H1 (cell line): ENCODE results near the gene UBE2M. TPM values are rescaled to one million over a fixed set of nuclear protein-coding genes. Genes with fewer than 3 reads are reported as not detected.

ENCODE experiments used
- CTCF ChIA-PET: fragments of 300-600 bp; sonication (Branson Sonifier 250); formaldehyde crosslinking; loops from one replicate; lab custom pipeline; 2021; ENCODE audit not compliant: partially characterized antibody; lab: Charles Lee
- POLR2A ChIA-PET: fragments of 300-600 bp; sonication (Branson Sonifier 250); formaldehyde crosslinking; loops from one replicate; lab custom pipeline; 2021; ENCODE audit warnings: inconsistent platforms; ENCODE audit not compliant: partially characterized antibody; lab: Charles Lee
- DNase-seq, 2 experiments: peaks; one replicate each; pipeline versions ENCODE4 v3.0.0 to v3.0.0-alpha.2; 2010 to 2022; ENCODE audit warnings: low spot score in 2 of 2, low read depth in 1 of 2, mixed read lengths in 1 of 2
- FAIRE-seq: peaks from 2 replicates; lab custom pipeline; 2011; peaks lifted over from hg19 to GRCh38; lab: Jason Lieb, UNC
- H2AFZ ChIP-seq: 2 replicates; pipeline ENCODE4 v1.8.1; 2012; ENCODE audit warnings: low read length, inconsistent platforms
- H2AK5ac ChIP-seq: 2 replicates; pipeline ENCODE4 v1.6.1; 2013; ENCODE audit warnings: low read depth, low read length
- H2BK120ac ChIP-seq: replicated peaks from 2 replicates; pipeline ENCODE3; 2013; ENCODE audit warnings: low read depth, low read length, inconsistent platforms
- H2BK12ac ChIP-seq: 2 replicates; pipeline ENCODE4 v1.6.1; 2013; ENCODE audit warnings: low read depth, low read length
- H2BK15ac ChIP-seq: 2 replicates; pipeline ENCODE4 v1.6.1; 2013; ENCODE audit warnings: low read length
- H2BK20ac ChIP-seq: 2 replicates; pipeline ENCODE4 v1.6.1; 2013; ENCODE audit warnings: low read length
- H2BK5ac ChIP-seq: 2 replicates; pipeline ENCODE4 v1.6.1; 2013; ENCODE audit warnings: low read depth, low read length
- H3K14ac ChIP-seq: 2 replicates; pipeline ENCODE4 v1.6.1; 2013; ENCODE audit warnings: inconsistent platforms; ENCODE audit not compliant: insufficient read length
- H3K18ac ChIP-seq: 2 replicates; pipeline ENCODE4 v1.6.1; 2013; ENCODE audit warnings: low read length; ENCODE audit errors: extremely low read depth
- H3K23ac ChIP-seq: 2 replicates; pipeline ENCODE4 v1.6.1; 2013; ENCODE audit warnings: inconsistent platforms; ENCODE audit not compliant: insufficient read length
- H3K23me2 ChIP-seq: 2 replicates; pipeline ENCODE4 v1.6.1; 2013; ENCODE audit warnings: low read depth, low read length
- H3K27ac ChIP-seq: 2 replicates; pipeline ENCODE4 v1.6.1; 2011; ENCODE audit warnings: low read depth, low read length, inconsistent platforms
- H3K27me3 ChIP-seq, 4 experiments: replicated peaks in 1 of 4; 1 replicate in 1 of 4; 2 replicates in 3 of 4; pipeline versions ENCODE4 v1.6.1 to v1.8.1; 2011 to 2013; ENCODE audit warnings: low read length in 3 of 4, mild to moderate bottlenecking in 3 of 4, inconsistent platforms in 2 of 4, mixed read lengths in 2 of 4, moderate library complexity in 1 of 4; ENCODE audit not compliant: control insufficient read depth in 3 of 4, insufficient read depth in 3 of 4; ENCODE audit errors: extremely low read depth in 1 of 4
- H3K36me3 ChIP-seq, 4 experiments: 2 replicates each; pipeline versions ENCODE4 v1.6.1 to v1.8.1; 2011 to 2013; ENCODE audit warnings: mild to moderate bottlenecking in 4 of 4, low read length in 3 of 4, moderate library complexity in 2 of 4, control low read depth in 1 of 4, inconsistent platforms in 1 of 4; ENCODE audit not compliant: insufficient read depth in 4 of 4, control insufficient read depth in 2 of 4
- H3K4ac ChIP-seq: replicated peaks from 2 replicates; pipeline ENCODE3; 2013; ENCODE audit warnings: low read length, low read depth, mixed read lengths, inconsistent platforms; ENCODE audit not compliant: insufficient read length
- H3K4me1 ChIP-seq, 4 experiments: replicated peaks in 1 of 4; 1 replicate in 1 of 4; 2 replicates in 3 of 4; pipeline versions ENCODE4 v1.6.1 to v1.8.1; 2011 to 2013; ENCODE audit warnings: low read length in 3 of 4, inconsistent platforms in 2 of 4, mixed read lengths in 1 of 4; ENCODE audit not compliant: insufficient read depth in 4 of 4, control insufficient read depth in 3 of 4
- H3K4me2 ChIP-seq, 2 experiments: 2 replicates each; pipeline versions ENCODE4 v1.6.1 to v1.8.1; 2011 to 2013; ENCODE audit warnings: low read depth in 2 of 2, low read length in 2 of 2, control low read depth in 1 of 2, inconsistent platforms in 1 of 2, mild to moderate bottlenecking in 1 of 2; ENCODE audit not compliant: insufficient read depth in 1 of 2
- H3K4me3 ChIP-seq, 4 experiments: fragments of 200-600, 300-600 bp in 1 of 4; sonication (generic), shearing (Covaris generic), sonication (Bioruptor Twin) in 1 of 4; 2 replicates each; pipeline versions ENCODE4 v1.5.1 to v1.8.1; 2011 to 2016; ENCODE audit warnings: low read length in 4 of 4, low read depth in 3 of 4, control low read depth in 2 of 4, inconsistent platforms in 2 of 4, mild to moderate bottlenecking in 2 of 4, mixed read lengths in 1 of 4, moderate library complexity in 1 of 4; ENCODE audit not compliant: insufficient read depth in 2 of 4; ENCODE audit errors: extremely low read depth in 1 of 4
- H3K56ac ChIP-seq: replicated peaks from 2 replicates; pipeline ENCODE3; 2013; ENCODE audit warnings: low read depth, mild to moderate bottlenecking, mixed read lengths, low read length, inconsistent platforms; ENCODE audit not compliant: insufficient read length
- H3K79me1 ChIP-seq: 2 replicates; pipeline ENCODE4 v1.6.1; 2013; ENCODE audit warnings: low read depth, low read length, control low read depth
- H3K79me2 ChIP-seq, 2 experiments: 2 replicates each; pipeline versions ENCODE4 v1.6.1 to v1.8.1; 2012 to 2013; ENCODE audit warnings: low read length in 2 of 2, mild to moderate bottlenecking in 2 of 2, inconsistent platforms in 1 of 2; ENCODE audit not compliant: insufficient read depth in 2 of 2, control insufficient read depth in 1 of 2
- H3K9ac ChIP-seq, 4 experiments: replicated peaks in 1 of 4; 1 replicate in 1 of 4; 2 replicates in 3 of 4; pipeline versions ENCODE4 v1.6.1 to v1.8.1; 2011 to 2013; ENCODE audit warnings: low read depth in 3 of 4, low read length in 3 of 4, control low read depth in 2 of 4, mild to moderate bottlenecking in 2 of 4, moderate library complexity in 2 of 4, inconsistent platforms in 1 of 4; ENCODE audit errors: extremely low read depth in 1 of 4
- H3K9me3 ChIP-seq, 2 experiments: 2 replicates each; pipeline versions ENCODE4 v1.6.1 to v1.8.1; 2012 to 2013; ENCODE audit warnings: mild to moderate bottlenecking in 2 of 2, moderate library complexity in 2 of 2, control low read depth in 1 of 2, inconsistent platforms in 1 of 2, low read depth in 1 of 2, low read length in 1 of 2, mixed read lengths in 1 of 2; ENCODE audit not compliant: insufficient read depth in 2 of 2
- H4K20me1 ChIP-seq, 2 experiments: replicated peaks in 1 of 2; 2 replicates each; pipeline versions ENCODE3 to v1.8.1; 2011 to 2013; ENCODE audit warnings: inconsistent platforms in 2 of 2, low read length in 2 of 2, mild to moderate bottlenecking in 1 of 2; ENCODE audit not compliant: insufficient read depth in 2 of 2, control insufficient read depth in 1 of 2
- H4K5ac ChIP-seq: 2 replicates; pipeline ENCODE4 v1.6.1; 2013; ENCODE audit warnings: low read length, low read depth, mixed read lengths, inconsistent platforms; ENCODE audit not compliant: insufficient read length
- H4K8ac ChIP-seq: 2 replicates; pipeline ENCODE4 v1.8.0; 2013; ENCODE audit warnings: mild to moderate bottlenecking, moderate library complexity, low read length, inconsistent platforms; ENCODE audit not compliant: insufficient read depth; ENCODE audit errors: extremely low read depth
- H4K91ac ChIP-seq: replicated peaks from 2 replicates; pipeline ENCODE3; 2013; ENCODE audit warnings: low read length, mixed read lengths, inconsistent platforms; ENCODE audit not compliant: insufficient read length
- CHD1 ChIP-seq: IDR thresholded peaks from 2 replicates; pipeline ENCODE4 v1.6.1; 2012; ENCODE audit warnings: low read depth, low read length, improper control_type of control experiment
- EP300 ChIP-seq, 2 experiments: IDR thresholded peaks; 1 replicate in 1 of 2; 2 replicates in 1 of 2; pipeline ENCODE4 v1.6.1; 2011 to 2012; ENCODE audit warnings: low read depth in 2 of 2, low read length in 2 of 2, mild to moderate bottlenecking in 2 of 2, borderline replicate concordance in 1 of 2, inconsistent platforms in 1 of 2, moderate library complexity in 1 of 2
- GABPA ChIP-seq: IDR thresholded peaks from 2 replicates; pipeline ENCODE4 v1.6.1; 2011; ENCODE audit warnings: mild to moderate bottlenecking, low read length, moderate library complexity, borderline replicate concordance; ENCODE audit not compliant: insufficient read depth
- HDAC2 ChIP-seq, 2 experiments: fragments of 300-600 bp in 1 of 2; sonication (generic) in 1 of 2; IDR thresholded peaks; 2 replicates each; pipeline ENCODE4 v1.6.1; 2011 to 2012; ENCODE audit warnings: low read depth in 2 of 2, low read length in 2 of 2, mild to moderate bottlenecking in 2 of 2, moderate library complexity in 2 of 2, borderline replicate concordance in 1 of 2, inconsistent platforms in 1 of 2
- HDAC6 ChIP-seq: IDR thresholded peaks from one replicate; pipeline ENCODE4 v1.7.1; 2012; ENCODE audit warnings: low read depth, mild to moderate bottlenecking, inconsistent platforms, low read length, moderate library complexity
- RFX5 ChIP-seq: IDR thresholded peaks from 2 replicates; pipeline ENCODE4 v1.6.1; 2011; ENCODE audit warnings: low read depth, low read length, improper control_type of control experiment, borderline replicate concordance
- TAF7 ChIP-seq: optimal IDR thresholded peaks from 2 replicates; pipeline ENCODE3; 2011; ENCODE audit warnings: low read depth, mild to moderate bottlenecking, inconsistent platforms, low read length, moderate library complexity, borderline replicate concordance
- TCF12 ChIP-seq: IDR thresholded peaks from 2 replicates; pipeline ENCODE4 v1.6.1; 2011; ENCODE audit warnings: low read depth, mild to moderate bottlenecking, low read length
- WGBS, 2 experiments: shearing (Covaris generic) in 1 of 2; methylation state at CpG; one replicate each; pipeline versions ENCODE4 v1.1.6 to v1.1.7; 2013 to 2015; ENCODE audit warnings: low lambda C conversion rate in 2 of 2, mixed read lengths in 2 of 2, inconsistent platforms in 1 of 2, low coverage in 1 of 2, missing lambda C conversion rate in 1 of 2; ENCODE audit not compliant: insufficient replicate concordance in 2 of 2, insufficient coverage in 1 of 2, insufficient read length in 1 of 2; ENCODE audit errors: extremely low coverage in 1 of 2, missing lambda C conversion rate in 1 of 2; 5-methylcytosine and 5-hydroxymethylcytosine counted together
- polyA plus RNA-seq, 7 experiments: library from polyadenylated mRNA; depleted of rRNA in 3 of 7; stranded (reverse) in 5 of 7; unstranded in 2 of 7; fragments of >200 nt in 5 of 7; fragments of 200-250 nt in 2 of 7; gene quantifications; 1 replicate in 5 of 7; 2 replicates in 1 of 7; 4 replicates in 1 of 7; pipeline versions ENCODE4 v1.2.1 to v1.2.3, GENCODE V29; 2011 to 2013; ENCODE audit warnings: missing spikeins in 2 of 7, mixed read lengths in 2 of 7
- total RNA-seq: library from RNA; stranded (reverse); fragmentation: NEBNext Ultra II Directional; extraction: Animal tissue kit (Norgen Biotek cat#: 25700); gene quantifications from 2 replicates; pipeline ENCODE4 v1.2.1, GENCODE V29; 2021

Gene UBE2M
- total and polyA plus RNA-seq, 2 of the 8 experiments (the other 6 are each of a cell fraction or from before 2014, with no cell fraction given), result 93.8 to 114 TPM

DNA sequence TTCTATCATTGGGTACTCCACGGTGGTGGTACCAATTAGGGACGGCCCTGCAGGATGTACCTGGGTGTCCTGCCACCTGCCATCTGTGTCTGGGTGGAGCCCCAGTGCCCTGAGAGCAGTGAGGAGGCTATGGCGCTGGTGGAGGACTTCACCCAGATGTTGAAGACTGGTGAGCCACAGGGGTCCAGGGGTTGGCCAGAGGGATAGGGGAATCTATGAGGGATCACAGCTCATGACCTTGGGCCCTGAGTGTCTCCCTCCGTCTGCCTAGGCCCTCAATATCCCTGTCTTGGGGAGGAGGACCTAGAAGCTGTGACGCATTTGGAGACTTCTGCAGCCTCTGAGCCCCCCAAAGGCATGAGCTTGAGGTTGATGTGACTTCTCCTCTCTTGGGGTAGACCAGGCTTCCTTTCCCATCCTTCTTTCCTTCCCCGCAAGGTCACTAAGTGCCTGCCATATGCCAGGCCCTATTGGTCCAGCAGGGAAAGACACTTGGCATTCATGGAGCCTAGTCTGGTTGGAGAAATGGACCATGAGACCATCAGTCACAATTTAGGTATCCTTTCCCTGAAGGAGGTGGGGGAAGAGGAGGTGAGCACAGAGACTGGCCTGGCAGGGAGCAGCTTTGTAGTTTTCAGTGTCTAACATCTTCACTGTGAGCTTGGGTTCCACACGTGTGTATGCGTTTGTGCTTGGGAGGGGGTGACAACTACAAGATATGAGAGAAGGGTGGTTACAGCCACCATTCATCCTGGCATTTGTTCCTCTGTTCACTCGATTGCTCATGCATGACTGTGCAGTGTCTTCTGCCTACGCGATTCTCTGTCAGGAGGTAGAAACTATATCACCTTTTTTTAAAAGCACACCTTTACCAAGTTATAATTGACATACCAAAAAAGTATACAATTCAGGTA, 19.9 kb upstream of the UBE2M start:
- Histone ChIP-seq H2AK5ac (peak overlapping the region; percentile 67; the same call in 1 of the 2 replicates), H2AFZ (no peak overlapping the region), H3K27ac (no peak overlapping the region), H4K8ac (no peak overlapping the region), H3K9me3 (no peaks in the 10 kb centered on the region), H3K4ac (no peak overlapping the region), H2BK12ac (0 out of 2 replicates have a peak overlapping the region, but pooled peaks have one; percentile 27), H4K20me1 (peaks cover 0 to 11% of the 10 kb centered on the region in 2 experiments), H3K18ac (no peak overlapping the region), H4K5ac (no peak overlapping the region), H3K14ac (no peak overlapping the region), H3K79me2 (peaks cover 0 to 3% of the 10 kb centered on the region in 2 experiments; a peak in 1 of 4 replicates), H3K27me3 (no peaks in the 10 kb centered on the region), H4K91ac (no peak overlapping the region), H2BK15ac (no peak overlapping the region), H2BK120ac (no peak overlapping the region), H3K36me3 (peaks cover 0 to 3% (median 0%) of the 10 kb centered on the region in 4 experiments; a peak in 1 of 8 replicates), H3K4me1 (peaks cover 0 to 14% (median 0%) of the 10 kb centered on the region in 4 experiments; a peak in 4 of 7 replicates), H3K4me2 (no peak overlapping the region), H2BK20ac (no peak overlapping the region), H3K23me2 (peaks cover 11% of the 10 kb centered on the region), H3K56ac (no peak overlapping the region), H2BK5ac (no peak overlapping the region), H3K9ac (no peak overlapping the region), H3K79me1 (no peaks in the 10 kb centered on the region), H3K4me3 (no peak overlapping the region), H3K23ac (no peak overlapping the region)
- no peak for DNase-seq
- ChIA-PET CTCF (interaction anchor here (0.9 to 3.1 kb wide), 5 partner anchors 16 to 60 kb away, joined by 3 to 18 read pairs (median 7); partner anchors contain the start of gene ZBTB45), POLR2A (interaction anchor here (0.7 to 8.4 kb wide), 6 partner anchors 16 to 78 kb away, joined by 3 to 82 read pairs (median 4); partner anchors contain the start of gene ZBTB45)
- 93% methylated on average over 11 of the region's 11 CpGs; no CpG with 5 or more reads in 1 of the 2 experiments for WGBS, 2 experiments
- FAIRE-seq, result no peak
- TF ChIP-seq RFX5, result no peak
- no peak for TF ChIP-seq GABPA
- TF ChIP-seq TCF12, result no peak
- no peak for TF ChIP-seq HDAC2 (IDR thresholded peaks at IDR 0.05; ENCODE audit: borderline replicate concordance in 1 of 2, low read depth in 2 of 2, low read length in 2 of 2)
- TF ChIP-seq CHD1, result no peak
- no peak for TF ChIP-seq TAF7
- TF ChIP-seq HDAC6, result no peak
- no peak for TF ChIP-seq EP300 (IDR thresholded peaks at IDR 0.05; ENCODE audit: borderline replicate concordance in 1 of 2, low read depth in 2 of 2, low read length in 2 of 2)
